Mammary epithelial cell (primary cell): ENCODE measurements around the gene GRAMD2A.

Experiments
- EZH2 ChIP-seq: IDR thresholded peaks from 2 replicates; pipeline ENCODE4 v1.6.1; 2012; ENCODE audit warnings: low read length, inconsistent platforms, borderline replicate concordance
- TF ChIP-seq, protein P1 (sequence below), 2 donors: IDR thresholded peaks in 1 of 2; conservative IDR thresholded peaks in 1 of 2; 2 replicates each; pipeline ENCODE4 v1.5.1; 2011 to 2012; ENCODE audit warnings: inconsistent platforms in 2 of 2, low read length in 2 of 2, mild to moderate bottlenecking in 2 of 2, control low read depth in 1 of 2, low read depth in 1 of 2; ENCODE audit not compliant: insufficient read depth in 1 of 2; ENCODE audit errors: extremely low read depth in 1 of 2

- TF ChIP-seq, protein P1, sequence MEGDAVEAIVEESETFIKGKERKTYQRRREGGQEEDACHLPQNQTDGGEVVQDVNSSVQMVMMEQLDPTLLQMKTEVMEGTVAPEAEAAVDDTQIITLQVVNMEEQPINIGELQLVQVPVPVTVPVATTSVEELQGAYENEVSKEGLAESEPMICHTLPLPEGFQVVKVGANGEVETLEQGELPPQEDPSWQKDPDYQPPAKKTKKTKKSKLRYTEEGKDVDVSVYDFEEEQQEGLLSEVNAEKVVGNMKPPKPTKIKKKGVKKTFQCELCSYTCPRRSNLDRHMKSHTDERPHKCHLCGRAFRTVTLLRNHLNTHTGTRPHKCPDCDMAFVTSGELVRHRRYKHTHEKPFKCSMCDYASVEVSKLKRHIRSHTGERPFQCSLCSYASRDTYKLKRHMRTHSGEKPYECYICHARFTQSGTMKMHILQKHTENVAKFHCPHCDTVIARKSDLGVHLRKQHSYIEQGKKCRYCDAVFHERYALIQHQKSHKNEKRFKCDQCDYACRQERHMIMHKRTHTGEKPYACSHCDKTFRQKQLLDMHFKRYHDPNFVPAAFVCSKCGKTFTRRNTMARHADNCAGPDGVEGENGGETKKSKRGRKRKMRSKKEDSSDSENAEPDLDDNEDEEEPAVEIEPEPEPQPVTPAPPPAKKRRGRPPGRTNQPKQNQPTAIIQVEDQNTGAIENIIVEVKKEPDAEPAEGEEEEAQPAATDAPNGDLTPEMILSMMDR (conservative IDR thresholded peaks at IDR 0.05 in 1 of 2, IDR thresholded peaks at IDR 0.05 in 1 of 2; ENCODE audit: extremely low read depth in 1 of 2, insufficient read depth in 1 of 2, low read depth in 1 of 2, low read length in 2 of 2) = no peak
- TF ChIP-seq EZH2 = no peak
These were observed 17.5 kb downstream of the GRAMD2A start for GRCh38 chr15:72179950-72180581.
